ENCODE measurements around the gene GJD3.

The GJD3 gene

GRCh38 chr17:40354221-40355122 is 10.1 kb downstream of the GJD3 start:
- Histone ChIP-seq H3K27me3 (ENCODE audit: insufficient read depth, low read depth, severe bottlenecking) (no peaks in the 10 kb centered on the region), H3K4me3 (ENCODE audit: low read depth, low read length) (no peak overlapping the region), H3K36me3 (peaks cover 54% of the 10 kb centered on the region), H3K9me3 (ENCODE audit: severe bottlenecking) (no peaks in the 10 kb centered on the region), H3K27ac (peak overlapping the region; percentile 29)
- no peak for DNase-seq
- no peak for TF ChIP-seq CTCF (IDR thresholded peaks at IDR 0.05; ENCODE audit: low read depth, low read length)

- Histone ChIP-seq H3K4me3 (ENCODE audit: low read depth, low read length) (no peak overlapping the region), H3K9me3 (ENCODE audit: severe bottlenecking) (no peaks in the 10 kb centered on the region), H3K27me3 (ENCODE audit: insufficient read depth, low read depth, severe bottlenecking) (no peaks in the 10 kb centered on the region), H3K36me3 (peaks cover 68% of the 10 kb centered on the region), H3K27ac (no peak overlapping the region)
- no peak for DNase-seq
- TF ChIP-seq CTCF (IDR thresholded peaks at IDR 0.05; ENCODE audit: low read depth, low read length), result no peak
These were observed 11.7 kb downstream of the GJD3 start for GRCh38 chr17:40352779-40353394.

GRCh38 chr17:40352237-40352778 is 12.2 kb downstream of the GJD3 start:
- peak overlapping the region; percentile 84 for H3K27ac ChIP-seq
- no peaks in the 10 kb centered on the region for H3K9me3 ChIP-seq (ENCODE audit: severe bottlenecking)
- no peak for TF ChIP-seq CTCF (IDR thresholded peaks at IDR 0.05; ENCODE audit: low read depth, low read length)
- DNase-seq, result no peak
- H3K36me3 ChIP-seq, result peaks cover 68% of the 10 kb centered on the region
- no peak overlapping the region for H3K4me3 ChIP-seq (ENCODE audit: low read depth, low read length)
- no peaks in the 10 kb centered on the region for H3K27me3 ChIP-seq (ENCODE audit: insufficient read depth, low read depth, severe bottlenecking)

- Histone ChIP-seq H3K27me3 (ENCODE audit: insufficient read depth, low read depth, severe bottlenecking) (no peaks in the 10 kb centered on the region), H3K27ac (peak overlapping the region; percentile 84), H3K4me3 (ENCODE audit: low read depth, low read length) (no peak overlapping the region), H3K36me3 (peaks cover 68% of the 10 kb centered on the region), H3K9me3 (ENCODE audit: severe bottlenecking) (no peaks in the 10 kb centered on the region)
- TF ChIP-seq CTCF (IDR thresholded peaks at IDR 0.05; ENCODE audit: low read depth, low read length), result no peak
- DNase-seq, result no peak
These were observed 12.9 kb downstream of the GJD3 start for GRCh38 chr17:40351359-40352236.

- peak; percentile 70 for DNase-seq
- no peaks in the 10 kb centered on the region for H3K27me3 ChIP-seq (ENCODE audit: insufficient read depth, low read depth, severe bottlenecking)
- peak overlapping the region; percentile 84 for H3K27ac ChIP-seq
- peaks cover 63% of the 10 kb centered on the region for H3K36me3 ChIP-seq
- no peak for TF ChIP-seq CTCF (IDR thresholded peaks at IDR 0.05; ENCODE audit: low read depth, low read length)
- H3K4me3 ChIP-seq (ENCODE audit: low read depth, low read length), result no peak overlapping the region
- H3K9me3 ChIP-seq (ENCODE audit: severe bottlenecking), result no peaks in the 10 kb centered on the region
These were observed 13.7 kb downstream of the GJD3 start for GRCh38 chr17:40350689-40351358.

All from WERI-Rb-1 (cell line).